HG03520 (cell line): ENCODE measurements around the gene PTPN5.
A peak's percentile ranks its signal among the peaks of the same experiment; 100 is the strongest.

ENCODE experiments used
- ATAC-seq: cut with Tn5 transposase; IDR thresholded peaks from one replicate; pipeline ENCODE4 v1.9.1; 2021; ENCODE audit warnings: mild to moderate bottlenecking, moderate library complexity; ENCODE audit not compliant: unreplicated experiment

The PTPN5 gene

GRCh38 chr11:18713646-18714442 is 77.8 kb downstream of the PTPN5 start:
- ATAC-seq = no peak

GRCh38 chr11:18710545-18710944 is 81.1 kb downstream of the PTPN5 start:
- ATAC-seq = no peak

- ATAC-seq = no peak
These were observed 82.2 kb downstream of the PTPN5 start for GRCh38 chr11:18709414-18709813.

GRCh38 chr11:18707811-18708340 is 83.7 kb downstream of the PTPN5 start:
- no peak for ATAC-seq

- peak; percentile 66 for ATAC-seq
These were observed 85.0 kb downstream of the PTPN5 start for GRCh38 chr11:18706330-18707243.

GRCh38 chr11:18705651-18706281 is 85.8 kb downstream of the PTPN5 start:
- ATAC-seq = no peak

GRCh38 chr11:18704698-18705097 is 86.9 kb downstream of the PTPN5 start:
- no peak for ATAC-seq

- no peak for ATAC-seq
These were observed 87.5 kb downstream of the PTPN5 start for GRCh38 chr11:18704045-18704645.

- ATAC-seq = no peak
These were observed 88.4 kb downstream of the PTPN5 start for GRCh38 chr11:18703001-18703763.

GRCh38 chr11:18701614-18702216 is 89.9 kb downstream of the PTPN5 start:
- no peak for ATAC-seq

- ATAC-seq = no peak
These were observed 90.7 kb downstream of the PTPN5 start for GRCh38 chr11:18700872-18701271.

- ATAC-seq = no peak
These were observed 91.2 kb downstream of the PTPN5 start for GRCh38 chr11:18700375-18700774.

- no peak for ATAC-seq
These were observed 91.7 kb downstream of the PTPN5 start for GRCh38 chr11:18699848-18700261.

GRCh38 chr11:18699269-18699596 is 92.4 kb downstream of the PTPN5 start:
- ATAC-seq = no peak

- ATAC-seq = peak; percentile 92
These were observed 93.0 kb downstream of the PTPN5 start, which contains the start of gene TMEM86A for GRCh38 chr11:18698341-18699268. Gene TMEM86A, plus strand, starts transcription at chr11:18698779. Its CDS starts 108 bp downstream, at chr11:18698887.

- ATAC-seq = no peak
These were observed 94.0 kb downstream of the PTPN5 start for GRCh38 chr11:18697576-18697975.

GRCh38 chr11:18696638-18697225 is 94.9 kb downstream of the PTPN5 start:
- no peak for ATAC-seq
